ENCODE measurements around the gene TRIM5.
"Not testable (repeated sequence)": the region's sequence is repeated elsewhere in the genome, so short reads cannot be mapped to it uniquely, and the experiment has no call there.

Gene TRIM5, protein sequence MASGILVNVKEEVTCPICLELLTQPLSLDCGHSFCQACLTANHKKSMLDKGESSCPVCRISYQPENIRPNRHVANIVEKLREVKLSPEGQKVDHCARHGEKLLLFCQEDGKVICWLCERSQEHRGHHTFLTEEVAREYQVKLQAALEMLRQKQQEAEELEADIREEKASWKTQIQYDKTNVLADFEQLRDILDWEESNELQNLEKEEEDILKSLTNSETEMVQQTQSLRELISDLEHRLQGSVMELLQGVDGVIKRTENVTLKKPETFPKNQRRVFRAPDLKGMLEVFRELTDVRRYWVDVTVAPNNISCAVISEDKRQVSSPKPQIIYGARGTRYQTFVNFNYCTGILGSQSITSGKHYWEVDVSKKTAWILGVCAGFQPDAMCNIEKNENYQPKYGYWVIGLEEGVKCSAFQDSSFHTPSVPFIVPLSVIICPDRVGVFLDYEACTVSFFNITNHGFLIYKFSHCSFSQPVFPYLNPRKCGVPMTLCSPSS

GRCh38 chr11:5684646-5685362, at the start of gene TRIM5:
TSS of gene TRIM5 (minus strand) at chr11:5685074. CDS start at chr11:5680177, 4,897 bp downstream.
- DNase-seq (ENCODE audit: low spot score), result peak; percentile 67

- no peak for DNase-seq (ENCODE audit: low spot score)
Observed at GRCh38 chr11:5727691-5728090, 42.8 kb upstream of the TRIM5 start.

DNA sequence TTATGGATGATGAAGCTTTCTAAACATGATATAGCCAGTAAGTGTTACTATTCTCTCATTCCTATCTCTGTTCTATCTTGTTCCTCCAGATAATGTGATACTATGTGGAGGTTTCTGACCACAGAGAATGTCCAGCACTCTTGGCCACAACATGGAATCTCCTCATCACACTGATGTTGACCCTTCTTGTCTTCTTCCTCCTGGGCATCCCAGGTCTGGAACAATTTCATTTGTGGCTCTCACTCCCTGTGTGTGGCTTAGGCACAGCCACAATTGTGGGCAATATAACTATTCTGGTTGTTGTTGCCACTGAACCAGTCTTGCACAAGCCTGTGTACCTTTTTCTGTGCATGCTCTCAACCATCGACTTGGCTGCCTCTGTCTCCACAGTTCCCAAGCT, 41.5 kb upstream of the TRIM5 start:
- no peak for DNase-seq (ENCODE audit: low spot score)

DNA sequence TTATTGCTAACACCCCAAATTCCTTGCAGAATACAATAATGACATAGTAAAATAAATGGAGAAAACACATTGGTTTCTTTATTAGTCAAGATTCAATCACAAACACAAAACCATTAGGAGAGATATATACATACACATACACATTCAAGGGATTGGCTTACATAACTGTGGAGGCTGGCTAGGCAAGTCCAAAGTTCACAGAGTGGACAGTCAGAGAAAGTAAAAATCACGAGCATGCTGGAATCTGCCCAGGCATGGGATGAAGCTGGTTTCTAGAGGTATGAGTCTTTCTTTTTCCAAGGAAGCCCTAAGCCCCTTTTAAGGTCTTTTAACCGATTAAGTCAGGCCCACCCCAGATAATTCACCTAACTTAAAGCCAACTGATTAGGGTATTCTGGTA, 37.7 kb upstream of the TRIM5 start:
- DNase-seq (ENCODE audit: low spot score), result no peak

DNA sequence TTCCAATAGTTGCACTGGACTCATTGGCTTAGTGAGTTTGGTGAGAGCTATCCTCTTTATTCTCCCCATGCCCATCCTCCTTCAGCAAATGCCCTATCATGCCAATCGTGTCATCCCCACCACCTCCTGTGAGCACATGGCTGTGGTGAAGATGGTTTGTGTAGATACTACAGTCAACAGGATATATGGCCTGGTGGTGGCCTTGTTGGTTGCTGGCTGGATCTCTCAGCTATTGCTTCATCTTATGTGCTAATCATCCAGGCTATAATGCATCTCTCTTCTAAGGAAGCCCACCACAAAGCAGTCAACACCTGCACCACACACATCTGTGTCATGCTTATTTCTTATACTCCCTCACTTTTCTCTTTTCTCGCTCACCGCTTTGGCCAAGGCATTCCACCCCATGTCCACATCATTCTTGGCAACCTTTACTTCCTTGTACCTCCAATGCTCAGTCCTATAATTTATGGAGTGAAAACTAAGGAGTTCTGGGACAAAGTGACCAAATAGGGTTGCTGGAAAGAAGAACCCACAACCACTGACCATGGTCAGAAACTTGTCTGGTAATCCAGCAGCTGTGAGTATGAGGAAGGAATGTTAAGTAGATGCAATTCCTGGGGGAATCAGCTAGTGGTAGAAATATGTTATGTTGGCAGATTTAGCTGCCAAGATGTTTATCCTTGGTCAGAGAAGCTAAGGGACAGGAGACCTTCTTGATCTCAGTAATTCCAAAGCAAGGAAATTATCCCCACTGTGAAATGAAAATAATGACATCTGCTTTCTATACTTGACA, 35.0 kb upstream of the TRIM5 start:
- DNase-seq (ENCODE audit: low spot score), result no peak

DNA sequence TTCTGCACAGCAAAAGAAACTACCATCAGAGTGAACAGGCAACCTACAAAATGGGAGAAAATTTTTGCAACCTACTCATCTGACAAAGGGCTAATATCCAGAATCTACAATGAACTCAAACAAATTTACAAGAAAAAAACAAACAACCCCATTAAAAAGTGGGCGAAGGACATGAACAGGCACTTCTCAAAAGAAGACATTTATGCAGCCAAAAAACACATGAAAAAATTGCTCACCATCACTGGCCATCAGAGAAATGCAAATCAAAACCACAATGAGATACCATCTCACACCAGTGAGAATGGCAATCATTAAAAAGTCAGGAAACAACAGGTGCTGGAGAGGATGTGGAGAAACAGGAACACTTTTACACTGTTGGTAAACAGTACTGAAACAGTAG, 31.6 kb upstream of the TRIM5 start:
- DNase-seq (ENCODE audit: low spot score), result not testable (repeated sequence)

DNA sequence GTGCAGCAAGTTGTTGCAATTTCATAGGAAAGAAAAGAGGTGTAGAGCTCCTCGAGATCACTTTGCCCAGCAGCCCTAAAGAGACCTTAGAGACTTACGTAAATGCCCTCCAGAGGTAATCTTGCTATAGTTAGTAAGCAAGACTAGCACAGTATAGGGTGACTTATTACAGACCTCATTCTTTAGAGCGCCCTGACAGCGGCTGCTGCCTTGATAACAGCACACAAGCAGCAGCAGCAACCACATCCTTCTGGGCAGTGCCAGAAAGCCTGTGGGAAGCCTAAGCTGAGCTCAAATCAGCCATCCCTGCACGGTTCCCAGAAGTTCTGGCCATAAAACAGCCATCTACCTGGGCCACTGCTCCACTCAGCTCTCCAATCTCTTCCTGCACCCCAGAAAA, 28.8 kb upstream of the TRIM5 start:
- DNase-seq (ENCODE audit: low spot score), result no peak

DNA sequence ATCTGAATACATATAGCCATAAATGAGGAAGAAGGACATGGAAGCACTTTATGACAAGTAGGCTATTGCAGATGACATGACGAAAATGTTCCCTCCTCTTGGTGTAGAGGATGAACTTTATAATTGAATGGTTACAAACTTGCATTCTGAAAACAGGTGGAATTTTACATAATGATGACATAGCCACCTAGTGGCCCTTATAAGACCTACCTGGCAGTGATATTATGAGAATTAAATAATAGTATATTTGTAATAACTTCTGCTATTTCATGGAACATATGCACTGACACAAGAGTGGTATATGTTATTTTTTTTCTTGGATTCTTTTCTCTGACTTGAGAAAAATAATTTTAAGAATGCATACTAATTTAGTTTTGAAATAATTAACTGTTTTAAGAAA, 27.6 kb upstream of the TRIM5 start:
- DNase-seq (ENCODE audit: low spot score), result no peak

GRCh38 chr11:5705688-5706087, 20.8 kb upstream of the TRIM5 start:
- no peak for DNase-seq (ENCODE audit: low spot score)

GRCh38 chr11:5703741-5704536, 19.1 kb upstream of the TRIM5 start:
- DNase-seq (ENCODE audit: low spot score), result no peak

- DNase-seq (ENCODE audit: low spot score), result no peak
Observed at GRCh38 chr11:5701055-5701577, 16.2 kb upstream of the TRIM5 start.

GRCh38 chr11:5700421-5701054, 15.7 kb upstream of the TRIM5 start:
- no peak for DNase-seq (ENCODE audit: low spot score)

GRCh38 chr11:5698281-5698680, 13.4 kb upstream of the TRIM5 start:
- DNase-seq (ENCODE audit: low spot score), result peak; percentile 75

- DNase-seq (ENCODE audit: low spot score), result no peak
Observed at GRCh38 chr11:5696210-5696609, 11.3 kb upstream of the TRIM5 start.

- DNase-seq (ENCODE audit: low spot score), result no peak
Observed at GRCh38 chr11:5695580-5695979, 10.7 kb upstream of the TRIM5 start.

GRCh38 chr11:5694642-5695041, 9.8 kb upstream of the TRIM5 start:
- no peak for DNase-seq (ENCODE audit: low spot score)

DNA sequence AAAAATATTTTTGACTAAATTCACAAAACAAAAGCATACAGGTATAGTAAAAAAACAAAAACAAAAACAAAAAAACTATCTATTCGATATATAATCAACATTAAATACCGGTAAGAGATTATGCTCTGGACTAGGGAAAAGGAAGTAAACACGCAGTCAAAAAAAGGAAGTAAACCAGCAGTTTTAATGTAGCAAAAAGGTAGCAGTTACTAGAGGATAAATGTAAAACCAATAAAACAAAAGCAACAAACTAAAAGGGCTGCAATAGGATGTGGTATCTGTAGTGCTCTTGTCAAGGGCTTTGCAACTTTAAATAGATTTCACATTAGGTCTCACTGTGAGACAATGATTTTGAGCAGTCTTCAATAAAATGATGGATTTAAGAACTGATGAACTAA, 7.1 kb upstream of the TRIM5 start:
- no peak for DNase-seq (ENCODE audit: low spot score)

- DNase-seq (ENCODE audit: low spot score), result not testable (repeated sequence)
Observed at GRCh38 chr11:5691238-5691963, 6.5 kb upstream of the TRIM5 start.

DNA sequence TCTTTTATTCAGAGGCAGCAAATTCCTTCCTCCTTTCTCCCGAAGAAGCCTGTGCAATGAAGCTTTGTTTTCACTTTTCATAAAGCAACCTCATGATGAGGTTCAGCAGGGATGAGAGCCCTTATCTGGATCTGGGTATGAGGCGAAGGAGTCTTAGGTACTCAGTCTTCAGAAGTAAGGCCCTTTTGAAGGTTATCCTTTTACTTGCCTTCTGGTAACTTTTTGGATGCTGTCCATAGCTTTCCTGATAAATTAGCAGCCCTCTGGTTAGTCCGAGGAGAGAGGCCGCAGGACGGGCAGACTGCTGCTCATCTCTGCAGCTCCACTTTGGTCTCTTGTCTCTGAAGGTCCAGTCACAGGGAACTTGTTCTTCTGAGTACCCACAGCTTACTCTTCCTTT, 5.9 kb upstream of the TRIM5 start:
- DNase-seq (ENCODE audit: low spot score), result no peak

DNA sequence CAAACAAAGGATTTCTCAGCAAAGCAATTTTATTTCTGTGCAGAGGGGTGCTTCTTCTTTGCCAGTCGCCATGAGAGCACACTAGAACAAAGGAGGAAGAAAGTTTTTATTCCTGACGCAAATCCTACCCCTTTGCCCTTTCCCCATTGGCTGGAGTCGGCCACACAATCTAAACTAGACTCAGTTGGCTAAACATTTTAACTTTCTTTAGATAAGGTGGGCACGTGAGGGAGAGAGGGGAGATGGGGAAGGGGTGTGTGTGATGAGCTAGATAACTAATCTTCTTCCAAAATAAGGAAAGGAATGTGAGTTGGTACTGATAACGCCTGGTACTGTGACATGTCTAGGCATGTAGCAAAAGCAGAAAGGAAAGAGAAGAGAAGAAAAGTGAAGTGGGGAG, 5.3 kb upstream of the TRIM5 start:
- no peak for DNase-seq (ENCODE audit: low spot score)

All from cerebellar cortex (tissue), 1 donor.